Ureter (tissue), 1 donor: Measurements from ENCODE around the gene SETD5. TPM values are rescaled to one million over a fixed set of nuclear protein-coding genes. Genes with fewer than 3 reads are reported as not detected.

Experiments
- DNase-seq: peaks from one replicate; pipeline ENCODE4 v3.0.0-alpha.2; 2020; ENCODE audit warnings: low spot score
- total RNA-seq: library from RNA; stranded (reverse); gene quantifications from one replicate; pipeline ENCODE4 v1.2.4, GENCODE V29; 2023
- donor health status: DM: yes; HTN: yes; CAD: no.

The SETD5 gene
- total RNA-seq, result 182 TPM

GRCh38 chr3:9397332-9397905 lies at the start of gene SETD5:
Gene SETD5 (plus strand): TSS chr3:9397615. CDS start chr3:9428939, 31,324 bp downstream.
- DNase-seq, result peak; percentile 99

DNA sequence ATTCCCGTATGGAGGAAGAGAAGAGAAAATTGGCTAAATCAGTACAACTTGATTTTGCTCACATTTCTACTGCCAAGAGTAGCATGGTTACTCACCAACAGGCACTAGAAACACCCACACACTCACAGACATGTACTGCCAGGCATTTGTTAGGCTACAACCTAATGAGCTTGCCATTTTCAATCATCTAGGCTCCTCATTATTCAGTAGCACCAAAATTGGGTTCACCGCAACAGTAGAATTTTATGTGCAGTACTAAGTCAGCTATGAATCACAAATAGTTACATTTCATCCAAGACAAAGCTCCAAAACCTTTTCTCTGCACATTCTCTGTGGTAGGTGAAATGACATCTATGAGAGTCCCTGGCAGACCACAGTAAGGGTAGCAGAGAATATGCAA lies 49.5 kb upstream of the SETD5 start:
- no peak for DNase-seq

GRCh38 chr3:9349321-9350117 lies 47.9 kb upstream of the SETD5 start:
- DNase-seq, result no peak

DNA sequence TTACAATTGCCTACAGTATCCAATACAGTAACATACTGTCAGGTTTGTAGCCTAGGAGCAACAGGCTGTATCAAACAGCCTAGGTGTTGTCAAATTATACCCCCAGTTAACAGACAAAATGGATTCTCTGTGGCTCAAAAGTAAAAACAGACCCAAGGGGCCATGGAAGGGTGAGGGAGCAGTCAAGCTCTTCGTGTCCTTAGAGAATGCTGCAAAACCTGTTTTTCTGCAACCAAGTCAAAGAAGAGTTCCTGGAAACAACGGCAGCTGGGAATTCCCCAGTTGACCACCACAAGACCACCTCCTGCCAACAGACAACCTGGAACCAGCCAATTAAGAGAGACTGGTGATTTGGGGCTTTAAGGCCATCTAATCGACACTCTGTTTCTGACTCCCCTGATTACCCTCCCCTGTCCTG lies 45.7 kb upstream of the SETD5 start:
- no peak for DNase-seq

DNA sequence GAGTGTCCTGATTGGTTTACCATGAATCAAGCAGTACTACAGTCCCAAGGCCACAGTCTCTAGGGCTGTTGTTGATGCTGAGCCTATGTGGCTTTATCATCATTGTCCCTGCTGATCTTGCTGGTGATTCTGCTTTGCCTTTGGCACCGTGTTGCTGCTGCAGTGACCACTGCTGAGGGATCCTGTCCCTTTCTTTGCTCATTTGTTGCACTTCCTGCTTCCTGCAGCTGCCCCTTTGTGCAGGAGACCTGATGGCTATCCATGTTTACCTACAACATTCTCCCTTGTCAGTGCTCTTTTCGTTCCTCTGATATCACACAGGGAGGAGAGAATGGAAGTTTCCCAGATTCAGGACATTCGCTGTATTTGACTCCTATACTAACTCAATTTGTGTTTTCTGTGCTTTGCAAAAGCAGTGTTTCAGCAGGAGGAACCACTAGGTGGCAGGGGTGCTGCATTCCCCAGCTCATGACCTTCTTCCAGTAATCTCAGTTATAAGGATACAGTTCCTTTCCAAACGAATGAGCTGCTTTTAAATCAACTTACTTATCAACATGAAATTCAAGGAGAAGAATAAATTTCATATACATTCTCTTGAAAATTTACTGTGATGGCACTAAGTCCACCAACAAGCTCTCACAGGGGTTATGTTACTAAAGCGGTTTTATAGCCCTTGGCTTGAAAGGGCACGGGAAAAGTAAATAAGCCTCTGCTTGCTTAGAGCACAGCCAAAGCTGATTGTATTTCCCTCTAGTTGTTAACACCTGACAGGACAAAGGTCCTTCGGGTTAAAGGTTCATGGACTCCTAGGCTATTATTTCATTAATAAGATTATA lies 44.3 kb upstream of the SETD5 start:
- peak; percentile 79 for DNase-seq

DNA sequence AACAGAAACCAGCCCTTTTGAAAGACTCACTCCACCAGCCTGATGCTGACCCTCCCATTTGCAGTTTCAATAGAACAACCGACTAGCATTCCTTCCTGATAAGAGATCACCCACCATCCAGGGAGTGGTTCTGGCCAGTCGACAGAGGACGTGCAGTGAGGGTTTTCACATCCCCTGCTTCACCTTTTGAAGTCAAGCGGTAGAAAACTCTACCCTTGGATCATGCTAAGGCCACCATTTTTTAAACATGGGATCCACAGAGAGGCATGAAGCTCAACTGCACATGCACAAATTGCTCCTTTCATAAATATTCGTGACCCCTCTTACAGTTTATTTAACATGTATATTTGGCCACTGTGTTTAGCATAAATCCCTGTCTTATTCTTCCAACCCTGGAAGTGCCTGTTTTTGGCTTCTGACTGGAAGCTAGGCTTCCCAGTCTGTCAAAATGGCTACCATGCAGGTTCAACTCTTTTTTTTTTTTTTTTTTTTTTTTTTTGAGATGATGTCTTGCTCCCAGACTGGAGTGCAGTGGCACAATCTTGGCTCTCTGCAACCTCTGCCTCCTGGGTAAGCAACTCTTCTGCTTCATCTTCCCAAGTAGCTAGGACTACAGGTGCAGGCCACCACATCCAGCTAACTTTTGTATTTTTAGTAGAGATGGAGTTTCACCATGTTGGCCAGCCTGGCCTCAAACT lies 35.6 kb upstream of the SETD5 start:
- no peak for DNase-seq

GRCh38 chr3:9362731-9363530 lies 34.5 kb upstream of the SETD5 start, which contains the start of gene THUMPD3:
Gene THUMPD3 (plus strand): TSS chr3:9363054. CDS start chr3:9365069, 2,015 bp downstream.
- peak; percentile 93 for DNase-seq

GRCh38 chr3:9369508-9369907 lies 27.9 kb upstream of the SETD5 start:
- DNase-seq, result no peak

GRCh38 chr3:9373465-9373864 lies 23.9 kb upstream of the SETD5 start:
- no peak for DNase-seq

DNA sequence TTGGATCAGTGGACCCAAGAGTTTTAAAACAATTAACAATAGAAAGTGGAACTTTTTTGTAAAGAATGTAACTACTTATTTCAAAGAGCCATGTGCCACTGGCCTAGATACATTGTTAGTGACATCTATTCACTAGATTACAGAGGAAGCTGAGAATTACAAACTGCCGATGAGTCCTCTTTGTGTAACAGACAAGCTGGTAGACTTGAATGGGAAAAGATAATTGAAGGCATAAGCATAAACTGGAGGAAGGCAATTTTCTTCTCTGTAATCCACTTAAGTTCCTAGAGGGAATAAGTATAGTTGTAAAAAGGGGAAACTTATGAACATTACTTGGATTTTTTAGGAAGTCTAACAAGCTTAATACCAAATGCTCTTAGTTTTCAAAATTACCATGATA lies 19.4 kb upstream of the SETD5 start:
- DNase-seq, result no peak

DNA sequence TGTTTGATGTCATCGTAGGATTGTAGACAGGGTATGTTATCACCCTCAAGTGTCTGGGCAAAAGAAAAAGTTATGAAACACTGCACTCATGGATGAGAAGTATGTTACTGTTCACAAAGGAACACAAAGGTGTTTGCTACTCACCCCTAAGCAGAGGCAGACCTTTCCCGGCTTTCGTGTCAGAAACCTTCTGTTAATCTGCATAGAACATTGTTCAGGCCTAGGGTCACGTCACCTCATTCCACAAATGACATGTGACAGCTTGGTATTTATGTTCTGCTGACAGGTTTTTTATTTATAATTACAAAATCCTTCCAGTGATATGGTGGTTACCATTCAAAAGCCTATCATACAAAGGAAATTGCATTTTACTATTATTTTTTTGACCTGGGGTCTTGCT lies 18.1 kb upstream of the SETD5 start:
- DNase-seq, result no peak

DNA sequence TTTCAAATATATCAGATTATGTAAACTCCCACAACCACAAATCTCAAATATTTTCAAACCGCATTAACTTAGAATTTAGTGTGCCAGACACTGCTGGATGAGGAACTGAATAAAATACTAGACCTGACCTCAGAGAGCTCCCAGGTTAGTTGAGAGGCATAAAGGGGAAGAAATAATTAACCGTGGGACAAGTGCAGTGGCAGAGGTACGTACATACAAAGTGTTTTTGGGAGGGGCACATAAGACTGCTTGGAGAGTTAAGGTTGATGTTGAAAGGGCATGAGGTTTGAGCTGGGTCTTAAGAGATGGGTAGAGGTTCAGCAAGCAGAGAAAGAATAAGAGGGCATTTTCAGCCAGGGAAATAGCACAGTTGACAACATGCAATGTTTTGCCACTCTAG lies 17.4 kb upstream of the SETD5 start:
- no peak for DNase-seq

GRCh38 chr3:9384141-9384828 lies 13.1 kb upstream of the SETD5 start:
- DNase-seq, result no peak

- DNase-seq, result no peak
Observed at GRCh38 chr3:9385187-9386077, 12.0 kb upstream of the SETD5 start.

DNA sequence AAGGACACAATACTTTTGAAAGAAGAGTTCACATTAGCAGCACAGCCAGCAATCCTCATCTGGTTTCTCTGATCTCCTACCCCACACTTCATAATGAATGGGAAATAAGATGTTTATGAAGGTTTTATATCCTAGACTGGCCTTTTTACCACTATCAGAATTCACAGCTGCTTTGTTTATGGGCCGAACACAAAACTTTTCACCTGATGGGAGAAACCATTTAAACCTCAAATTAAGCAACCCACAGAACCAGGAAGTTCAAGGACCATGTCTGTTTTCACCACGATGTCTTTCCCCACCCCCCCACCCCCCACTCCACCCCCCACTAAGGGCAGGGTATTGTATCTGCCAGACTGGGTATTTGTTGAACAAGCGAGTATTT lies 11.3 kb upstream of the SETD5 start:
- DNase-seq, result no peak

- no peak for DNase-seq
Observed at GRCh38 chr3:9386501-9387321, 10.7 kb upstream of the SETD5 start.

- DNase-seq, result no peak
Observed at GRCh38 chr3:9387322-9387655, 10.1 kb upstream of the SETD5 start.

DNA sequence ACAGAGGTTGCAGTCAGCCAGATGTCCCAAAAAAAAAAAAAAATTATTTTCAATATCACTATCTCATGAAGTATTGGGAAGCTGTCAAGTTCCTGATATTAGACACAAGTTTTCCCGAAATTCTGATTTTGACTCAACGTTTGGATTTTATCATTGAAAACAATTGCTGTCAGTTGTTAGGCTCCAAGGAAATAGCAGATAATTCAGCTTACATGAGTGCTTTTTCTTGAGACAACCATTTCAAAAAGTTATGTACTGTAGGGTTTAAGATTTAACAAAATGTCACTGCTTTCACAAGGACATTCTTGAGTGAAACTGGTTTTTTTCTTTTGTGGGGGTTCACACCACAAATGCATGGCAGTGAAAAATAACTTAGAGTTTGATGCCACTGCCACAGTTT lies 9.3 kb upstream of the SETD5 start:
- DNase-seq, result no peak
